Activated B cell treated with CpG ODN at 0.5 μM for 24 hours (primary cell): ENCODE results near the gene PEPD. TPM values are rescaled to one million over a fixed set of nuclear protein-coding genes. Genes with fewer than 3 reads are reported as not detected.

ENCODE experiments used
- ATAC-seq: fragments of 200-7000 bp; cut with Tn5 transposase; one replicate; pipeline ENCODE4 v1.10.0; 2021; ENCODE audit warnings: low read depth, mild to moderate bottlenecking, moderate library complexity
- CTCF ChIA-PET: fragments of 350-600 bp; sonication (Branson Sonifier 250); formaldehyde crosslinking; loops from one replicate; lab custom pipeline; 2021; ENCODE audit warnings: antibody characterized with exemption; lab: Charles Lee
- POLR2A ChIA-PET: fragments of 350-600 bp; sonication (Branson Sonifier 250); formaldehyde crosslinking; loops from one replicate; lab custom pipeline; 2021; ENCODE audit warnings: antibody characterized with exemption; lab: Charles Lee
- DNase-seq: peaks from one replicate; pipeline ENCODE4 v3.0.0; 2022
- H3K27ac Mint-ChIP-seq: one replicate; pipeline ENCODE4 v1.8.0; 2020; ENCODE audit warnings: mixed read lengths
- H3K27me3 Mint-ChIP-seq: one replicate; pipeline ENCODE4 v1.8.0; 2021; ENCODE audit warnings: mixed read lengths
- H3K36me3 Mint-ChIP-seq: one replicate; pipeline ENCODE4 v1.8.0; 2021; ENCODE audit warnings: low read depth, mixed read lengths
- H3K4me1 Mint-ChIP-seq: one replicate; pipeline ENCODE4 v1.8.0; 2021; ENCODE audit warnings: mixed read lengths
- H3K4me3 Mint-ChIP-seq: one replicate; pipeline ENCODE4 v1.8.0; 2020; ENCODE audit warnings: mild to moderate bottlenecking, mixed read lengths
- H3K9me3 Mint-ChIP-seq: one replicate; pipeline ENCODE4 v1.8.0; 2020; ENCODE audit warnings: mixed read lengths
- intact Hi-C: fragments of 100-400 bp; cut with micrococcal nuclease; formaldehyde crosslinking; loops from one replicate; pipeline ENCODE4 v1.15.1; 2024
- total RNA-seq: library from RNA; stranded (reverse); gene quantifications from 2 replicates; pipeline ENCODE4 v1.2.3, GENCODE V29; 2022
- TF ChIP-seq, protein P1 (sequence below): fragments of 200-600 bp; IDR thresholded peaks from one replicate; pipeline ENCODE4 v1.8.0; 2022; ENCODE audit warnings: antibody characterized with exemption, mild to moderate bottlenecking

Gene PEPD
- total RNA-seq, 1 donor from 2014 or later, result 49.1 TPM

DNA sequence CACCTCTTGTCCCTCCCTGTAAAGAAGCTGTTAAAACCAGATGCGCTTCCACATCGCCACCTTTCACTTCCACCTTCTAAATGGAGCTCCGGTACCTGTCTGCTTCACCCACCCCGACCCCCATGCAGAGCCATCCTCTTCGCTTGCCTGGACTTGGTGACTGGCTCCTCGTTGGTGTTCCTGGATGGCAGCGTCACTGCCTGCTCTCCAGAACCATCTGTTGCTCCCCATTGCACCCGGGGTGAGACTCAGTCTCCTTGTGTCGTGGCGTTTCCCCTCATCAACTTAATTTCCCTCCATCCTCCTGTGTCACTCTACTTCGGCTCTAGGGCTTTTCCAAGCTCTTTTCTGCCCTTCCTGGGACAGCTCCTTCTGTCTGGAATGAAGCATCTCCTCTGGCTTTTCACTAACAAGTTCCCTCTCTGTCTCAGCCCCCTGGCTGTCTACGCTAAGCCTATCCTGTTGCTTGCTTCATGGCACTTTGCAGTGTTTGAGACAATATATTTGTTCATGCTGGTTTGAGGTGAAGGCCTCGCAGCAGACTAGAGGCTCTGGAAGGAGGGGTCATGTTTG lies 137.8 kb downstream of the PEPD start:
- DNase-seq (no peak), ATAC-seq (no peak)
- Mint-ChIP-seq H3K9me3 (no peaks in the 10 kb centered on the region), H3K27ac (no peak overlapping the region), H3K36me3 (peaks cover 75% of the 10 kb centered on the region), H3K27me3 (no peaks in the 10 kb centered on the region), H3K4me1 (peaks cover 17% of the 10 kb centered on the region), H3K4me3 (no peak overlapping the region)
- TF ChIP-seq, protein P1, sequence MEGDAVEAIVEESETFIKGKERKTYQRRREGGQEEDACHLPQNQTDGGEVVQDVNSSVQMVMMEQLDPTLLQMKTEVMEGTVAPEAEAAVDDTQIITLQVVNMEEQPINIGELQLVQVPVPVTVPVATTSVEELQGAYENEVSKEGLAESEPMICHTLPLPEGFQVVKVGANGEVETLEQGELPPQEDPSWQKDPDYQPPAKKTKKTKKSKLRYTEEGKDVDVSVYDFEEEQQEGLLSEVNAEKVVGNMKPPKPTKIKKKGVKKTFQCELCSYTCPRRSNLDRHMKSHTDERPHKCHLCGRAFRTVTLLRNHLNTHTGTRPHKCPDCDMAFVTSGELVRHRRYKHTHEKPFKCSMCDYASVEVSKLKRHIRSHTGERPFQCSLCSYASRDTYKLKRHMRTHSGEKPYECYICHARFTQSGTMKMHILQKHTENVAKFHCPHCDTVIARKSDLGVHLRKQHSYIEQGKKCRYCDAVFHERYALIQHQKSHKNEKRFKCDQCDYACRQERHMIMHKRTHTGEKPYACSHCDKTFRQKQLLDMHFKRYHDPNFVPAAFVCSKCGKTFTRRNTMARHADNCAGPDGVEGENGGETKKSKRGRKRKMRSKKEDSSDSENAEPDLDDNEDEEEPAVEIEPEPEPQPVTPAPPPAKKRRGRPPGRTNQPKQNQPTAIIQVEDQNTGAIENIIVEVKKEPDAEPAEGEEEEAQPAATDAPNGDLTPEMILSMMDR, result no peak
- ChIA-PET CTCF (no interaction called here), POLR2A (no interaction called here)
- intact Hi-C loops, result no loop called here

DNA sequence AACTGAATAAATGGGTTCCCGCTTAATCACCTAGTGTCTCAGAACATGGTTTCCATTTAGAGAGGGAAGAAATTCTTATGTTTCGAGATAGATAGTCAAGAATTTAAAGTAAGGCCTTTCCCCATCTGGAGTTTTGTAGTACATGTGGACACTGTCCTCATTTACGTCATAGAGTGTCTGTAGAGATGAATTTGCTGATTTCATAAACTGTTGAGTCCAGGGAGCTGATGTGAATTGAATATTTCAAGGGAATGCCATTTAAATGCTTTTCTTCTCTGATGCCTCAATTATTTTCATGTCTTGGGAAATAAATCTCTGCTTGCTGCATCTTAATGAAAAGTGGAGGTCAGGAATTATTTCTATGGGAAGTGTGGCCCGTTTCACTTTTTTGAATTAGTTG lies 138.6 kb downstream of the PEPD start:
- Mint-ChIP-seq H3K9me3 (no peaks in the 10 kb centered on the region), H3K27ac (no peak overlapping the region), H3K36me3 (peaks cover 81% of the 10 kb centered on the region), H3K4me3 (no peak overlapping the region), H3K4me1 (peaks cover 24% of the 10 kb centered on the region), H3K27me3 (no peaks in the 10 kb centered on the region)
- CTCF ChIA-PET, result no interaction called here
- POLR2A ChIA-PET, result no interaction called here
- no peak for ATAC-seq
- DNase-seq, result no peak
- TF ChIP-seq, protein P1, result no peak
- intact Hi-C loops, result no loop called here

DNA sequence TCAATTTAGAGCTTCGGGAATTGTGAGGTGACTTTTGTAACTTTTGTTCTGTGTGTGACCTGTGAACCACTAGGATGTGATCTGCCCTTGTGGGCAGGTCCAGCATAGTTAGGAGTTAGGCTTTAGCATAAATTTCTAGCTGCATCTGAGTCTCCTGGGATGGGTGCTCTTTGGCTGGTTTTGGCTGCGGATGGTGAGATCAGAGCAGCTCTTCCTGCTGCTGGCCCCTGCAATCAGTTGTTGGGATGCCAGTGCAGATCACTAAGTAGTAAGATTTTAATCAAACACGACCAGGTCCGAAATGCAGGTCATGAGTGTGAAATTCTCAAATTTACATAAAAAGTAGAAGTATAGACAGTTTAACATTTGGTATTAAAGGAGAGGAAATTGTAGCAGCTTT lies 139.6 kb downstream of the PEPD start:
- CTCF ChIA-PET, result no interaction called here
- POLR2A ChIA-PET, result interaction anchor here (1.5 kb wide), 1 partner anchor 9 kb away, joined by 7 read pairs; the partner anchor contains the start of gene CEBPG
- TF ChIP-seq, protein P1, result no peak
- Mint-ChIP-seq H3K4me1 (peaks cover 31% of the 10 kb centered on the region), H3K9me3 (no peaks in the 10 kb centered on the region), H3K27ac (no peak overlapping the region), H3K36me3 (peaks cover 73% of the 10 kb centered on the region), H3K27me3 (no peaks in the 10 kb centered on the region), H3K4me3 (no peak overlapping the region)
- DNase-seq (no peak), ATAC-seq (no peak)
- intact Hi-C loops, result no loop called here

DNA sequence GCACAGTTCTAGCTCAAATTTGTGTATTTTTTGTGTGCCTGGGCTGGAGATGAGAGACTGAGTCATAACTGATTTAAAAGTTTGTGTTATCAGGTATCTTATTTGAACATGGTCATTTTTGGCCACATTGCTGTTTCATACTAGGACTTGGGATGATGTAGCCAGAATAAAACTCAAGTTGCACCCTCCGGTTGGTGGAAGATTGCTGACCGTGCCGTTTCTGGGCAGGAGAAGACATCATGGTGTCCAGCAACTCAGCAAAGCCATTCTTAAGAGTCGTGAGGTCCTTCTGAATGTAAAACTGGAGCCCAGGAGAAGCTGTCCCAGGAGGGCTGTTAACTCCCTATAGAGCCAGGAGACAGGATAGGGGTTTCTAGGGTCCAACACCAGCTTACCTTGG lies 140.5 kb downstream of the PEPD start:
- no peak overlapping the region for H3K27ac Mint-ChIP-seq
- POLR2A ChIA-PET, result interaction anchor here (1.5 kb wide), 1 partner anchor 8 kb away, joined by 7 read pairs; the partner anchor contains the start of gene CEBPG
- DNase-seq (no peak), ATAC-seq (no peak)
- TF ChIP-seq, protein P1, result no peak
- peaks cover 71% of the 10 kb centered on the region for H3K36me3 Mint-ChIP-seq
- CTCF ChIA-PET, result no interaction called here
- intact Hi-C loops, result no loop called here
- H3K9me3 Mint-ChIP-seq, result no peaks in the 10 kb centered on the region
- no peak overlapping the region for H3K4me3 Mint-ChIP-seq
- H3K4me1 Mint-ChIP-seq, result peaks cover 40% of the 10 kb centered on the region
- no peaks in the 10 kb centered on the region for H3K27me3 Mint-ChIP-seq

DNA sequence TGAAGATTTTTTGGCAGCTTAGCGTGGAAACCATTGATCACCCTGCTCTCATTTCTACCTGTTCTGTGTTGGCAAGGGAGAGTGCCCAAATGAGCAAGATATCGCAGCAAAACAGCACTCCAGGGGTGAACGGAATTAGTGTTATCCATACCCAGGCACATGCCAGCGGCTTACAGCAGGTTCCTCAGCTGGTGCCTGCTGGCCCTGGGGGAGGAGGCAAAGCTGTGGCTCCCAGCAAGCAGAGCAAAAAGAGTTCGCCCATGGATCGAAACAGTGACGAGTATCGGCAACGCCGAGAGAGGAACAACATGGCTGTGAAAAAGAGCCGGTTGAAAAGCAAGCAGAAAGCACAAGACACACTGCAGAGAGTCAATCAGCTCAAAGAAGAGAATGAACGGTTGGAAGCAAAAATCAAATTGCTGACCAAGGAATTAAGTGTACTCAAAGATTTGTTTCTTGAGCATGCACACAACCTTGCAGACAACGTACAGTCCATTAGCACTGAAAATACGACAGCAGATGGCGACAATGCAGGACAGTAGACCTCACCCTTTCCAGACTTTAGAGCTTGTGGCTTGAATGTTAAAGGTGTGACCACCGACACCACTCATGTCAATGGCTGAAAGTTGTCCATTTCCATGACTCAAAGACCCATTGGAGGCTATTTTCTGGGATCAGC lies 142.3 kb downstream of the PEPD start:
- Mint-ChIP-seq H3K4me1 (peaks cover 58% of the 10 kb centered on the region), H3K27me3 (no peaks in the 10 kb centered on the region), H3K4me3 (no peak overlapping the region), H3K36me3 (peaks cover 70% of the 10 kb centered on the region), H3K9me3 (no peaks in the 10 kb centered on the region), H3K27ac (no peak overlapping the region)
- TF ChIP-seq, protein P1, result no peak
- DNase-seq (no peak), ATAC-seq (no peak)
- intact Hi-C loops, result loop anchor here (10.0 kb wide), 2 partner anchors 704 to 986 kb away; partner anchors contain the start of genes ANKRD27, GPI and RGS9BP
- ChIA-PET POLR2A (no interaction called here), CTCF (interaction anchor here (1.9 kb wide), 1 partner anchor 29 kb away, joined by 5 read pairs; no protein-coding TSS in a partner anchor)
